Measurements from ENCODE around the gene MEGF6.

MEGF6 gene

GRCh38 chr1:3645666-3646355, 34.5 kb upstream of the MEGF6 start:
- no peak for DNase-seq

GRCh38 chr1:3645247-3645646, 33.9 kb upstream of the MEGF6 start:
- no peak for DNase-seq

GRCh38 chr1:3644273-3644672, 33.0 kb upstream of the MEGF6 start:
- DNase-seq, result no peak

DNA sequence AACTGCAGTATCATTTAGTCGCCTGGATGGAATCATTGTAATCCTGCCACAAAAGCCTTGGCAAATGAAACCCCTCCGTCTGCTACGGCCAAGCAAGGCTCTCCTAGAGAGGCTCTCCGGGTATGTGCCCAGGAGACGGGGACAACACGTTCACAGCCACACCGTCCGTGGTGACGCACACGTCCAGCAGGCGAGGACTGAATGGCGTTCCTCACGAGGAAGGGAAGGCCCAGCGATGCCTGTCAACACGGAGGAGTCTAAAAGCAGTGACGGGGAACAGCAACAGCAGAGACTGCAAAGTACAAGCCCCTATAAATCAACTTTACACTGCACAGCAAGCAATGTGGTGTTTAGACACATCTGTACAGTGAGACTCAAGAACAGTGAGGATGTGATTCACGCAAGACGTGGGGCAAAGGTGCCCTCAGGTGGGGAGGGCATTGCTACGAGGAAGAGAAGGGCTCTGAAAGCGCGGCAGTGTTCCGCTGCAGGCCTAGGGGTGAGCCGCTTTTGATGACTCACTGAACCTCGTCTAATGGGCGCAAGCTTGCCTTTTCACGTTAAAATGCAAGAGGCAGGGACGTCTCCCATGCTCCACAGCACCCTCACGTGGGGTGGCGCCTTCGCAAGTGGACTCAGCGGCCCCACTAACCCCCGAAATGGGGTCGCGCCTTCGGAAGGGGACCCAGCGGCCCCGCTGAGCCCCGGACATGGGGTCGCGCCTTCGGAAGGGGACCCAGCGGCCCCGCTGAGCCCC, 31.8 kb upstream of the MEGF6 start:
- DNase-seq, result no peak

- no peak for DNase-seq
Measured at GRCh38 chr1:3641816-3642215, 30.5 kb upstream of the MEGF6 start.

GRCh38 chr1:3641046-3641760, 29.9 kb upstream of the MEGF6 start:
- DNase-seq, result no peak

GRCh38 chr1:3640121-3640837, 29.0 kb upstream of the MEGF6 start:
- no peak for DNase-seq

- DNase-seq, result no peak
Measured at GRCh38 chr1:3639397-3639911, 28.1 kb upstream of the MEGF6 start.

DNA sequence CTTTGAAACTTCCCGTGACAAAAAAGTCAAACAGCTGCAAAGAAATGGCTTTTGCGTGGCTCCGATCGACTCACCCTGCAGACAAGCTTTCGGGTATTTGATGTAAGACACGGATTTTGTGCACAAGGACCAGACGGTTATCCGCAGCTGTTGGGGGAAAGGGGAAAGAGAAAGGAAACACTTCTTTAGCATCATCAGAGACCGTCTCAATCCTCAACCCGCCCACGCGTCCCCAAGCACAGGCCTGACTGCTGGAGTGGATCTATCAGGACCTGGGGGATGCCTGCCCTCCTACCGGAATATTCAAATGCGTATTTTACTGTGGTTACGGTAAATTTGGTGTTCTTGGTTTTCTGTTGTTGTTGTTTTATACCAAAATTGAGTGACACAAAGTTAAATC, 27.4 kb upstream of the MEGF6 start:
- DNase-seq, result no peak

- DNase-seq, result no peak
Measured at GRCh38 chr1:3638027-3638426, 26.7 kb upstream of the MEGF6 start.

DNA sequence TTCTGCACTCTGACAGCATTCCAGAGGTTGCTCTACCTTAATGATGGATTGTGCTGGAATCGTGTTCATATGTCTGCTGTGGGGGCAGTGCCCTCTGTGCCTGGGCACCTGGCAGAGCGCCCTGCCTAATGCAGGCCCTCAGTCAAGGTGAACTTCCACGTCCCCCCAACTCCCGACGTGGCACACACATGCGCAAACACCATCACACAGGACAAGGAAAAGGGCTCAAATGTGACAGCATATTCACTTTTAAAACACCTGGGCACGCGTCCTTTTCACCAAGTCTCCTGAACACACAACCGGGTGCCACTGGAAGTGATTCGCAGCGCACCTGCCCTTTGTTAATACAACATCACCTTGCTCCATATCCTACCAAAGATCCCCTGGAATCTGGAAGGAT, 25.2 kb upstream of the MEGF6 start:
- DNase-seq, result no peak

GRCh38 chr1:3636080-3636479, 24.8 kb upstream of the MEGF6 start:
- no peak for DNase-seq

GRCh38 chr1:3634059-3634800, 22.9 kb upstream of the MEGF6 start:
- DNase-seq, result no peak

GRCh38 chr1:3633344-3634058, 22.2 kb upstream of the MEGF6 start:
- no peak for DNase-seq

DNA sequence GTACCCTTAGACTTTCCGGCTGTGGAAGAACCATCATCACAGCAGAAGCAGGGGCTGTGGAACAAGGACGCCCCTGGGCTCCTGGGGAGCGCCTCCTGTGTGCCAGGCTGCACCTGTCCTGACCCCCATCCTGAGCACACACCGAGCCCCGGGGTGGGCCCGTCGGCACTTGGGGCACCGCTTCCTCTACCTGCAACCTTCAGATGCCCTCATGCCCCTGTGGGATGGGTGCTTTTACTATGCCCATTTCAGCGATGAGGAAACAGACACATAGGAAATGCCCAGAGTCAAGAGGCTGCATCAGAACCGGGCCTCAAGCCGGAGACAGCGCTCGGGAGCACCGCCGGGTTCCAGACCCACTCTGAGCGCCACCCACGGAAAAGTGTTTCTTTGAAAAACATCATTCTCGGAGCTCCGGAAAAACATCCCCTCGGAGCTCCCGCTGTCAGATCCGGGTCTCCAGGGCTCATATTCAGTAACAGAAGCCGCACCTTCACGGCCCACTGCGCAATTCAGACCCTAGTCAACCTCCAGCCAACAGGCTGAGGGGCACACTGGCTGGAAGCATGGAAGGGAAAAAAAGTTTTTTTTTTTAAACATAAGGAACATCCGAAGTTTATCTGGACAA, 21.5 kb upstream of the MEGF6 start:
- DNase-seq, result no peak

GRCh38 chr1:3632298-3632697, 21.0 kb upstream of the MEGF6 start:
- no peak for DNase-seq

DNA sequence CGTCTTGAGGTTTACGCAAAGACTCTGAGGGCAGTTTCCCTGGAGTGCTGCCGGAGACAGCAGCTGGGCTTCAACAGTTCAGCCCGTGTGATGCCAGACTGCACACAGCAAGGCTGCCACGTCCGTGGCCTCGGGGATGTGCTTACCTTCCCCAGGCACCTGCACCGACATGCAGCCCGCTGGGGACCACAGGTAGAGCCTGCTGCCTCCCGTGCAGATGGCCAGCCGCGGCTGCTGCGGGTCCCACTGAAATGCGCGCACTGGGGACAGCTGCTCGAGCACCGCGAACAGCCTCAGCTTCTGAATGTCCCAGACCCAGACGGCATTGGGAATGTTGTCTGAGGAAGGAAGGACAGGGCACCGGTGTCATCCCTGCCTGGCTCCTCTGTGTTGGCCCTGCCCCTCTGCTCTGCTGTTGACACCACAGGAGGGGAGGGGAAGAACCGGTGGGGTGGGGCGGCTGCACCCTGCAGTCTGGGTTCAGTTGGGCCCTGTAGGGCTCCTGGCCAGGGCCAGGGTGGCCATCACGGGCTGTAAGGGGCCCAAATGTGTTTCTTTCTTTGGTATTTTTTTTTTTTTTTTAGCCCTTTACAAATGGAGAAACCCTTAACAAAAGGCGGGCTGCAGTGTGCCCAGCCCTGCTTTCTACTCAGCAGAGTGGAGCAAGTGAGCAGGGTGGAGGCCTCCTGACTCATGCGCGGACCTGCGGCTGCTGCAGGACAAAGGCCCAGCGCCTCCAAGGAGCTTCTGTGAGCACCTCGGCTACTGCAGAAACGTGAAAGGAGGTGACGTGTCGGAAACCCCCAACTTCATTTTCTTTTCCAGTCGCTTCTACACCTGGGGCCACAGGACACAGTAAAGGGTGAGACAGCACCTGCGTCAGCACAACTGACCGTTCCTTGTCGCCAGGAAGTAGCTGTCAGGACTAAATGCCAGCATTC, 20.3 kb upstream of the MEGF6 start:
- no peak for DNase-seq

DNA sequence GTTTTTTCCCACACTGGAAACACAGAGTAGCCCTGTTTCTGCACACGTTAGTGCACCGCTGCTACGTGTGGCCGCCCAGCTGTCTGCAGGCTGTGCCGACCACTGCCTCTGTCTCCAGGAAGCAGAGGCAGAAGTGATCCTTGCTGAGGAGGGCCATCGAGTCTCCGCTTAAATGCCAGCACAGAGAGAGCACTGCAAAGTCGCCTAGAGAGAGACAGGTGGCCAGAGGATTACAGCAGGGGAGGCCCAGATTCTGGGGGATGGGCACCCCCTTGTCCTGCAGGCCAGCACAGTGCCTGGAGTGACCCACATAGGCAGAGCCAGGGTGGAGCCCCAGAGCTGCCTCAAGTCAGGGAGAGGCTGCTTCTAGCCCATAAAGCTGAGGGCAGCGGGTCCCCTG, 19.6 kb upstream of the MEGF6 start:
- no peak for DNase-seq

GRCh38 chr1:3630161-3630611, 18.9 kb upstream of the MEGF6 start:
- DNase-seq, result no peak

Data from retina (tissue), 1 donor.